Astrocyte of the spinal cord (primary cell): ENCODE data around the gene METTL25B.

Source experiments
- DNase-seq: peaks from one replicate; pipeline ENCODE4 v3.0.0; 2011; ENCODE audit warnings: low read depth, low spot score
- H3K4me3 ChIP-seq: 2 replicates; pipeline ENCODE4 v1.5.1; 2011; ENCODE audit warnings: low read depth, mild to moderate bottlenecking, low read length, moderate library complexity
- CTCF ChIP-seq: IDR thresholded peaks from 2 replicates; pipeline ENCODE4 v1.5.1; 2012; ENCODE audit warnings: low read depth, mild to moderate bottlenecking, low read length, inconsistent platforms
- in situ Hi-C: cut with HindIII; loops from 2 replicates; pipeline ENCODE4 v1.10.0; 2017; ENCODE audit warnings: low sequenced_read_pairs

Gene METTL25B

GRCh38 chr1:156692925-156693847 lies 35.1 kb upstream of the METTL25B start:
- DNase-seq: peak; percentile 22
- TF ChIP-seq CTCF: no peak
- no peak overlapping the region for H3K4me3 ChIP-seq
- in situ Hi-C loops: no loop called here

GRCh38 chr1:156693848-156694689 lies 34.2 kb upstream of the METTL25B start:
- no peak for DNase-seq
- TF ChIP-seq CTCF: no peak
- in situ Hi-C loops: no loop called here
- no peak overlapping the region for H3K4me3 ChIP-seq

GRCh38 chr1:156694690-156694962 lies 33.6 kb upstream of the METTL25B start:
- in situ Hi-C loops: no loop called here
- no peak overlapping the region for H3K4me3 ChIP-seq
- no peak for DNase-seq
- TF ChIP-seq CTCF: no peak

- no peak overlapping the region for H3K4me3 ChIP-seq
- TF ChIP-seq CTCF: no peak
- in situ Hi-C loops: no loop called here
- DNase-seq: no peak
Observed at GRCh38 chr1:156696755-156697154, 31.5 kb upstream of the METTL25B start.

- no peak overlapping the region for H3K4me3 ChIP-seq
- no peak for DNase-seq
- in situ Hi-C loops: no loop called here
- no peak for TF ChIP-seq CTCF
Observed at GRCh38 chr1:156697481-156697880, 30.8 kb upstream of the METTL25B start.

GRCh38 chr1:156698995-156699394 lies 29.3 kb upstream of the METTL25B start:
- no peak overlapping the region for H3K4me3 ChIP-seq
- in situ Hi-C loops: no loop called here
- TF ChIP-seq CTCF: no peak
- no peak for DNase-seq
